Measurements from ENCODE around the gene HSDL1.

The HSDL1 gene

DNA sequence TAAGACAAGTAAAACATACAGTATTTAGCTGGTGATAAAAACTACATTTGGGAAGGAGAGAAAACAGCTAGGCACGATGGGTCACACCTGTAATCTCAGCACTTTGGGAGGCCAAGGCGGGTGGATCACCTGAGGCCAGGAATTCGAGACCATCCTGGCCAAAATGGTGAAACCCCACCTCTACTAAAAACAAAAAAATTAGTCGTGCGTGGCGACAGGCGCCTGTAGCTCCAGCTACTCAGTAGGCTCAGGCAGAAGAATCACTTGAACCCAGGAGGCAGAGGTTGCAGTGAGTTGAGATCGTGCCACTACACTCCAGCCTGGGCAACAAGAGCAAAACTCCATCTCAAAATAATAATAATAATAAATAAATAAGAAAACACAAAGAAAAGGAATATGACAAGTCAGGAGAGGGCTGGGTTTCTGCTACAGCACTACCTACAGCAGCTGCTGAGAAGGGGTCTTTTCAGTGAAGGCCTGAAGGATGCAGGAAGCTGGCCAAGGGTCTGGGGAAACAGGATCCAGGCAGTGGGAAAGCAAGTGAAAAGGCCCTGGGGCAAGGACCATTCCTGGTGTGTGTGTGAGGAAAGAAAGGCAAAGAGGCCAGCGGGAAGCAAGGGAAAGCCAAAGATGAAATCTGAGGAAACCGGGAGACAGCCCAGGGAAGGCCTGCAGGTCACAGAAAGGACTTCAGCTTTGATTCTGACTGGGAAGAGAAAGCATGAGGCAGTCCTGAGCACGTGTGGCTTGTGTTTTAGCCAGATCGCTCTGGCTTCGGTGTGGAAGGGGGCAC is 38.8 kb downstream of the HSDL1 start:
- TF ChIP-seq, protein P1, sequence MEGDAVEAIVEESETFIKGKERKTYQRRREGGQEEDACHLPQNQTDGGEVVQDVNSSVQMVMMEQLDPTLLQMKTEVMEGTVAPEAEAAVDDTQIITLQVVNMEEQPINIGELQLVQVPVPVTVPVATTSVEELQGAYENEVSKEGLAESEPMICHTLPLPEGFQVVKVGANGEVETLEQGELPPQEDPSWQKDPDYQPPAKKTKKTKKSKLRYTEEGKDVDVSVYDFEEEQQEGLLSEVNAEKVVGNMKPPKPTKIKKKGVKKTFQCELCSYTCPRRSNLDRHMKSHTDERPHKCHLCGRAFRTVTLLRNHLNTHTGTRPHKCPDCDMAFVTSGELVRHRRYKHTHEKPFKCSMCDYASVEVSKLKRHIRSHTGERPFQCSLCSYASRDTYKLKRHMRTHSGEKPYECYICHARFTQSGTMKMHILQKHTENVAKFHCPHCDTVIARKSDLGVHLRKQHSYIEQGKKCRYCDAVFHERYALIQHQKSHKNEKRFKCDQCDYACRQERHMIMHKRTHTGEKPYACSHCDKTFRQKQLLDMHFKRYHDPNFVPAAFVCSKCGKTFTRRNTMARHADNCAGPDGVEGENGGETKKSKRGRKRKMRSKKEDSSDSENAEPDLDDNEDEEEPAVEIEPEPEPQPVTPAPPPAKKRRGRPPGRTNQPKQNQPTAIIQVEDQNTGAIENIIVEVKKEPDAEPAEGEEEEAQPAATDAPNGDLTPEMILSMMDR (conservative IDR thresholded peaks at IDR 0.05; ENCODE audit: low read depth, low read length): no peak
- no peak for DNase-seq (ENCODE audit: low read depth)
- no peak overlapping the region for H3K4me3 ChIP-seq (ENCODE audit: low read depth, low read length)

DNA sequence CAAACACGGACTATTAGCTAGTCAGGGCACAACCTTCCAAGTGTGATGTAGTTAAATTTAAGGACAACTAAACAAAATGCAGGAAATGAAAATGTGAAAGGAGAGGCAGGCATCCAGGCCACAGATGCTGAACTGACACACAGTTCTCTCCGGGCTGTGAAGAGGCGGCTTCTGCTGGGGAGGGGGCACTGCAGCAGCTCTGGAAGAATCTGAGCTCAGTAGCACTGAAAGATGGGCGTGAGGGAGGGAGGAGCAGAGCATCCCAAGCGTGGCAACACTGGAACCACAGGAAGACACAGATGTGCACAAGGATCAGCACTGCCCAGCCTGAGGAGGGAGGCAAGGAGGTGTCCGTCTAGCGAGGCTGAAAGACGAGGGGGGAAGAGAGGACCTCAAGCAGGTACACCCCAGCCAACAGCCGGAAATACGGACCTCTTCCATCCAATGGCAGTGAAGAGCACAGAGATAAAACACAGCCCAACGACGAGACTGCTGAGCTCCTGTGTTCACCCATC is 39.6 kb downstream of the HSDL1 start:
- no peak overlapping the region for H3K4me3 ChIP-seq (ENCODE audit: low read depth, low read length)
- DNase-seq (ENCODE audit: low read depth): no peak
- TF ChIP-seq, protein P1 (conservative IDR thresholded peaks at IDR 0.05; ENCODE audit: low read depth, low read length): no peak

DNA sequence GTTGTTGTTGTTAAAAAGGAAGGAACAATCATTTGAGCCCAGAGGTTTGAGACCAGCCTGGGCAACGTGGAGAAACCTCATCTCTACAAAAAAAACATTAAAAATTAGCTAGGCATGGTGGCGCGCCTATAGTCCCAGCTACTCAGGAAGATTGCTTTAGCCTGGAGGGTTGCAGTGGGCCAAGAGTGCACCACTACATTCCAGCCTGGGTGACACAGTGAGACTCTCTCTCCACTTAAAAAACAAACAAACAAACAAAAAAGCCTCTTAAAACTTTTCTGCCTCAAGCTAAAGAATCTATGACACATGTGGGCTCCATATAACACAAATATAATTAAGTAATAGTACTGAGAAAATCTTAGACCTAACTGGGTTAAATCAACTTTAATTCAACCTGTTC is 40.7 kb downstream of the HSDL1 start:
- no peak for DNase-seq (ENCODE audit: low read depth)
- TF ChIP-seq, protein P1 (conservative IDR thresholded peaks at IDR 0.05; ENCODE audit: low read depth, low read length): no peak
- no peak overlapping the region for H3K4me3 ChIP-seq (ENCODE audit: low read depth, low read length)

DNA sequence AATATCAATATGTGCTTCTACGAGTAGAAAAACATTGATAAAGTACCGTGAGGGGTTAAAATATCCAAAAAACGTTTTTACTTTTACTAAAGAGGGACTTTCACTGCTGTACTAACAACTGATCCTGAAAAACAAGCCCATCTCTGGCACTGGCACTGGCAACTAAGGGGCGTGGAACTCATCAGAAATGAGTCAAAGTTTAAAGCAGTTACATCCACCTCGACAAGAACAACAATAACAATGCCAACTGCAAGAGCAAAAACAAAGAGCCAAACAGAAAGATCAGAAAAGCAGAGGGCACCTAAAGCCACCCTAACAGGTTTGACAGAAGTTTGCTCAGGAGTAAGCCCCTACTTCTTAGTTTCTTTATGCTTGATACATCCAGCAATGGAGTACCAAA is 41.3 kb downstream of the HSDL1 start:
- DNase-seq (ENCODE audit: low read depth): no peak
- TF ChIP-seq, protein P1 (conservative IDR thresholded peaks at IDR 0.05; ENCODE audit: low read depth, low read length): no peak
- H3K4me3 ChIP-seq (ENCODE audit: low read depth, low read length): no peak overlapping the region

GRCh38 chr16:84098939-84099338 is 46.0 kb downstream of the HSDL1 start:
- no peak for DNase-seq (ENCODE audit: low read depth)
- no peak overlapping the region for H3K4me3 ChIP-seq (ENCODE audit: low read depth, low read length)
- TF ChIP-seq, protein P1 (conservative IDR thresholded peaks at IDR 0.05; ENCODE audit: low read depth, low read length): no peak

- no peak overlapping the region for H3K4me3 ChIP-seq (ENCODE audit: low read depth, low read length)
- DNase-seq (ENCODE audit: low read depth): no peak
- TF ChIP-seq, protein P1 (conservative IDR thresholded peaks at IDR 0.05; ENCODE audit: low read depth, low read length): no peak
Observed at GRCh38 chr16:84096447-84097005, 48.5 kb downstream of the HSDL1 start.

Measured in choroid plexus epithelial cell (primary cell).